Sigmoid colon (tissue), 7 donors: Measurements from ENCODE around the gene SCGN. TPM values are rescaled to one million over a fixed set of nuclear protein-coding genes. Genes with fewer than 3 reads are reported as not detected.

ENCODE experiments used
- DNase-seq: peaks from one replicate; pipeline ENCODE4 v3.0.0-alpha.2; 2019
- H3K27ac ChIP-seq, 4 donors: fragments of 200-600 bp; sonication (generic); one replicate each; pipeline ENCODE4 v1.5.1; 2016 to 2019; ENCODE audit warnings: mild to moderate bottlenecking in 1 of 4
- H3K27me3 ChIP-seq, 3 donors: fragments of 200-600 bp; sonication (generic); one replicate each; pipeline ENCODE4 v1.5.1; 2019; ENCODE audit warnings: mild to moderate bottlenecking in 1 of 3
- H3K36me3 ChIP-seq, 4 donors: fragments of 200-600 bp; sonication (generic); one replicate each; pipeline ENCODE4 v1.5.1; 2016 to 2019
- H3K4me1 ChIP-seq, 4 donors: fragments of 200-600 bp; sonication (generic); one replicate each; pipeline ENCODE4 v1.5.1; 2017 to 2019
- H3K4me3 ChIP-seq, 4 donors: fragments of 200-600 bp; sonication (generic); one replicate each; pipeline ENCODE4 v1.5.1; 2017 to 2019; ENCODE audit warnings: mild to moderate bottlenecking in 2 of 4, moderate library complexity in 1 of 4
- H3K9me3 ChIP-seq, 4 donors: fragments of 200-600 bp in 3 of 4; sonication (generic) in 3 of 4; one replicate each; pipeline versions ENCODE4 v1.5.1 to v1.6.1; 2013 to 2019
- CTCF ChIP-seq, 4 experiments: fragments of 450-650 bp in 3 of 4; fragments of 200-600 bp in 1 of 4; IDR thresholded peaks; one replicate each; pipeline ENCODE4 v1.5.1; 2016 to 2019; ENCODE audit warnings: antibody characterized with exemption in 4 of 4, mild to moderate bottlenecking in 3 of 4, moderate library complexity in 2 of 4
- EP300 ChIP-seq, 4 donors: sonication (generic); formaldehyde crosslinking; IDR thresholded peaks; one replicate each; pipeline ENCODE4 v1.6.1; 2017; ENCODE audit warnings: antibody characterized with exemption in 4 of 4
- POLR2A ChIP-seq, 2 donors: fragments of 450-650 bp; IDR thresholded peaks; one replicate each; pipeline ENCODE4 v1.6.1; 2016; ENCODE audit warnings: antibody characterized with exemption in 2 of 2, mild to moderate bottlenecking in 2 of 2, moderate library complexity in 2 of 2
- POLR2AphosphoS5 ChIP-seq, 4 donors: sonication (generic); formaldehyde crosslinking; IDR thresholded peaks; one replicate each; pipeline ENCODE4 v1.6.1; 2017; ENCODE audit warnings: antibody characterized with exemption in 4 of 4
- WGBS, 2 donors: extraction: QIAGEN DNeasy Blood & Tissue Kit; methylation state at CpG; one replicate each; pipeline ENCODE4 v1.1.7; 2013; 5-methylcytosine and 5-hydroxymethylcytosine counted together
- intact Hi-C: fragments of 100-400 bp; cut with DNase I; formaldehyde crosslinking; loops from one replicate; pipeline ENCODE4 v1.15.1; 2023
- polyA plus RNA-seq, 3 donors: library from polyadenylated mRNA; stranded (reverse); fragments of 200-250 nt; gene quantifications; one replicate each; pipeline ENCODE4 v1.2.3, GENCODE V29; 2013
- total RNA-seq, 4 donors: library from RNA; depleted of rRNA; stranded (reverse); fragments of >200 nt; gene quantifications; one replicate each; pipeline ENCODE4 v1.1.0, GENCODE V29; 2016
- donor health status: healthy with polysubstance abuse.
- donor health status: Bipolar disorder and iron deficiency.
- donor health status: healthy.

SCGN gene
- total and polyA plus RNA-seq, 7 donors, result 4.8 to 22.5 (median 8.8) TPM

DNA sequence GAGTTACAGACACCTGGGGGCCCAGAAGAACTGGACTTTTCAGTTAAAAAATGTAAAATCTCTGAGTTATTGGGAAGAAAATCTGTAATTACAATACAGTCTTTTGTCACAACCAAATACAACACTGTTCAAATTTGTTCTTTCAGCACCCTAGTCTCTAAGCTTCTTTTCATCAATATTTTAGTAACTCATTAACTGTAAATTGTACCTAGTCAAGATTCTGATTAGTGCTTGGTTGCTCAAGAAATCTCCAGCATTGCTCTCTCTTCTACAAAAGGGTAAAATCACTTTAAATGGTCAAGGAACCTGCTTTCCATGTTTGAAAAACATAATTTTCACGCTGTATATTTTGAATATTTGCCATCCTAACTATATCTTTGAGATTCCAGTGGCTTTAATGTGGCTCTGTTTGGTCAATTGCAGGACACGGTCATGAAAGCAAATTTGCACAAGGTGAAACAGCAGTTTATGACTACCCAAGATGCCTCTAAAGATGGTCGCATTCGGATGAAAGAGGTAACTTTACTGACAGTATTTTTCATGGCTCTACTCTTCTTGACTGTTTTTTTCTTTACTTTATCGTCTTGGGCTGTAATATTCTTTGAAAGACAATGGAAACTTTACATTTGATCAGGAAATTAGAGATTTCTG is 9.2 kb downstream of the SCGN start:
- 51 to 72% methylated on average over 5 of the region's 5 CpGs for WGBS, 2 donors
- no peak for DNase-seq
- H3K27me3 ChIP-seq, result no peaks in the 10 kb centered on the region
- H3K4me3 ChIP-seq, result no peak overlapping the region
- H3K36me3 ChIP-seq, result no peaks in the 10 kb centered on the region
- H3K27ac ChIP-seq, result no peak overlapping the region
- TF ChIP-seq POLR2AphosphoS5 (IDR thresholded peaks at IDR 0.05) (no peak), EP300 (IDR thresholded peaks at IDR 0.05) (no peak), CTCF (IDR thresholded peaks at IDR 0.05) (no peak)
- no peaks in the 10 kb centered on the region for H3K4me1 ChIP-seq
- intact Hi-C loops, result no loop called here
- H3K9me3 ChIP-seq, result no peaks in the 10 kb centered on the region

DNA sequence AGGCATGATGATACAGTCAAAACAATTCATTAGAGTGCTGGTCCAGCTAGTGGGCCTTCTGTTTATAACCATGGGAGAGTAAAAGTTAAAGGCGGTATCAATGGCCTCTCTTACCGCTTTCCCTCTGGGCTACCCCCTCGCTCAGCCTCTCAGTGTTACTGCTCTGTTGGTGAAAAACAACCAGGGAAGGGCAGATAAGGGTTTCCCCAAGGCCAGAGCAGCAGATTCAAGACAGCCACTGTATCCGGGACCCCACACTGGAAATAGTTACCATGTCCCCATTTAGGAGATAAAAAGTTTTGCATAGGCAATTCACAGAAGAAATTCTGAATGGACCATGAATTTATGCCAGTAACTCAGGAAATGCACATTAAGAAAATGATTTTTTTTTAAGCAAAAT is 13.4 kb downstream of the SCGN start:
- Histone ChIP-seq H3K36me3 (no peaks in the 10 kb centered on the region), H3K9me3 (no peaks in the 10 kb centered on the region), H3K4me1 (no peaks in the 10 kb centered on the region), H3K27ac (no peak overlapping the region), H3K27me3 (no peaks in the 10 kb centered on the region), H3K4me3 (no peak overlapping the region)
- DNase-seq, result no peak
- intact Hi-C loops, result no loop called here
- WGBS, 2 donors, result 93 to 97% methylated on average over 4 of the region's 4 CpGs
- TF ChIP-seq POLR2AphosphoS5 (IDR thresholded peaks at IDR 0.05) (no peak), EP300 (IDR thresholded peaks at IDR 0.05) (no peak), CTCF (IDR thresholded peaks at IDR 0.05) (no peak), POLR2A (IDR thresholded peaks at IDR 0.05) (no peak)

DNA sequence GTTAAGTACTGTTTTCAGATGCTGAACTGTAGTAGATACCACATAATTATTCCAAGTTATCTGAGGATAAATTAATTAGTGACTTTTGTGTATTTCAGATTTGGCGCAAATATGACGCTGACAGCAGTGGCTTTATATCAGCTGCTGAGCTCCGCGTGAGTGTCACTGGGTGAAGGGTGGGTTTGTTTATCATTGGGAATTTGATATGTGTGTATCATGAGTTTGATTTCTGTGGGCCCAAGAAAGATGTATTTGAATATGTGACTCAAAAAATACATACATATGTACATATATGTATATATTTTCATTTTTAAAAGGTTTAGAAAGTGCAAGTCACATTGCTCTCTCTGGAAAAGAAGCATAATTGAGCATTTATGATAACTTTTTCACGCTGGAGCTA is 17.4 kb downstream of the SCGN start:
- Histone ChIP-seq H3K36me3 (no peaks in the 10 kb centered on the region), H3K27me3 (no peaks in the 10 kb centered on the region), H3K4me3 (no peak overlapping the region), H3K9me3 (no peaks in the 10 kb centered on the region), H3K4me1 (no peaks in the 10 kb centered on the region), H3K27ac (no peak overlapping the region)
- intact Hi-C loops, result no loop called here
- 76 to 82% methylated on average over 5 of the region's 5 CpGs for WGBS, 2 donors
- TF ChIP-seq POLR2AphosphoS5 (IDR thresholded peaks at IDR 0.05) (no peak), CTCF (IDR thresholded peaks at IDR 0.05) (no peak), EP300 (IDR thresholded peaks at IDR 0.05) (no peak), POLR2A (IDR thresholded peaks at IDR 0.05) (no peak)
- DNase-seq, result no peak

DNA sequence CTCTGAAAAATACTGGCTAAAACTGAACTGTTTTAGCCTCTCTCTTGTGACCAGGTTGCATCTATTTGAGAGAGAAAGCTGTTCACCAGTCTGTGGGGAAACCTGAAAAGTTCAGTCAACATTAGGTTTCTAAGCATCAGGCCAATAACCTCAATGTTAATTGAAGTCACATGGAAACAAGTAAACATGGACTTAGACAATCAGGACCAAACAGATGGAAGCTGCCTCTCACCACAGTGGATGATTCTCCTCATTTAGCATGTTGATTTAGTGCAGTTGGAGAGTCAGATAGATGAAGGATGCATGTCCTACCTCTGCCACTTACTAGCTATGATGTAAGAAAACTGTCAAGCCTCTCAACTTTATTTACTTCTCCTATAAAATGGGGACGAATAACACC is 18.2 kb downstream of the SCGN start:
- TF ChIP-seq CTCF (IDR thresholded peaks at IDR 0.05) (no peak), EP300 (IDR thresholded peaks at IDR 0.05) (no peak), POLR2A (IDR thresholded peaks at IDR 0.05) (no peak), POLR2AphosphoS5 (IDR thresholded peaks at IDR 0.05) (no peak)
- WGBS, 2 donors, result 0 to 63% methylated on average over 1 of the region's 1 CpG
- Histone ChIP-seq H3K27ac (no peak overlapping the region), H3K4me1 (no peaks in the 10 kb centered on the region), H3K4me3 (no peak overlapping the region), H3K9me3 (no peaks in the 10 kb centered on the region), H3K27me3 (no peaks in the 10 kb centered on the region), H3K36me3 (no peaks in the 10 kb centered on the region)
- intact Hi-C loops, result no loop called here
- DNase-seq, result no peak
